Measurements from ENCODE around the gene CDK6.
"Not testable (repeated sequence)": the region's sequence is repeated elsewhere in the genome, so short reads cannot be mapped to it uniquely, and the experiment has no call there.

CDK6 gene

DNA sequence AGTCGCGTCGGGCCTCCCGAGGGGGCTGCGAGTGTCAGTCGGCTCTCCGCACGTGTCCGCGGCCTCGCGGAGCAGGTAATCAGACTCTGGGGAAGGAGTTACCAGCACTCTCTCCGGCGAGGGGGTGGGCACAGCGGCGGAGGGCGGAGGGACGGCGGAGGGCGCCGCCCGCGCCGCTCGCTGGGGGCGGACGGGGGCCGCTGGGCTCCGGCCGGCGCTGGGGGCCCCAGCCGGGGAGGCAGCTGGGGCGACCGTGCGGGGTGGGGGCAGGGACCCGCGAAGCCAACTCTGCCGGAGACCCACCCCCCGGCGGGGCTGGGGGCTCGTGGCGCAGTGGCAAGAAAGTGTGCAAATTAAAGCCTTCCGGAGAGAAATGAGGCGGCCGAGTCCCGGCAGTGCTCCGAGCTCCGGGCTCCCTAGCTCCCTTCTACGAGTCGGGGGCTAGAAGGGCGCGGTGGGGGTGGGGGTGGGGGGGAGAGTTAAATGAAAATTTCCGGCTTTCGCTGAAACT is at the start of gene CDK6:
TSS of gene CDK6 (minus strand) at position 85 of the 511 bp plus-strand sequence. CDS start 3,250 bp downstream, outside the sequence.
- peak; percentile 89 for DNase-seq

DNA sequence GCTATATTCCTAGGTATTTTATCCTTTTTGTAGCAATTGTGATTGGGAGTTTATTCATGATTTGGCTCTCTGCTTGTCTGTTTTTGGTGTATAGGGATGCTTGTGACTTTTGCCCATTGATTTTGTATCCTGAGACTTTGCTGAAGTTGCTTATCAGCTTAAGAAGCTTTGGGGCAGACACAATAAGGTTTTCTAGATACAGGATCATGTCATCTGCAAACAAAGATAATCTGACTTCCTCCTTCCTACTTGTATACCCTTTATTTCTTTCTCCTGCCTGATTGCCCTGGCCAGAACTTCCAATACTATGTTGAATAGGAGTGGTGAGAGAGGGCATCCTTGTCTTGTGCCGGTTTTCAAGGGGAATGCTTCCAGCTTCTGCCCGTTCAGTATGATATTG is 49.7 kb upstream of the CDK6 start:
- DNase-seq = not testable (repeated sequence)

DNA sequence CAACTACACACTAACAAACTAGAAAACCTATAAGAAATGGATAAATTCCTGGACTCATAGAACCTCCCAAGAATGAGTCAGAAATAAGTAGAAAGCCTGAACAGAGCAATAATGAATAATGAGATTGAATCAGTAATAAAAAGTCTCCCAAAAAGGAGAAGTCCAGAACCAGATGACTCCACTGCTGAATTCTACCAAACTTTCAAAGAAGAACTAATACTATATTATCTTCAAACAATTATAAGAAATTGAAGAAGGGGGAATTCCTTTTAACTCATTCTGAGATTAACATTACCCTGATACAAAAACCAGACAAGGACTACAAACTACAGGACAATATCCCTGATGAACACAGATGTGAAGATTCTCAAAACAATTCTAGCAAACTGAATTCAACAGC is 47.8 kb upstream of the CDK6 start:
- DNase-seq = no peak

DNA sequence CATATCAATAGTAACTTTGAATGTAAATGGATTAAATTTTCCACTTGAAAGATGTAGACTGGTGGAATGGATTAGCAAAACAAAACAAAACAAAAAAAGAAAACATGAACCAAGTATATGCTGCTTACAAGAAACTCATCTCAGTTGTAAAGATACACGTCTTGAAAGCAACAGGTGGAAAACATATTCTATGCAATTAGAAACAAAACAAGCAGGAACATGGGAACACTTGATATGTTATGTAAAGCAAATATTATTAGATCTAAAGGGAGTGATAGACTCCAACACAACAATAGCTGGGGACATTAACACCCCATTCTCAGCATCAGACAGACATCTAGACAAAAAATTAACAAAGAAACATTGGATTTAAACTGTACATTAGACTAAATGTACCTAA is 46.4 kb upstream of the CDK6 start:
- no peak for DNase-seq

DNA sequence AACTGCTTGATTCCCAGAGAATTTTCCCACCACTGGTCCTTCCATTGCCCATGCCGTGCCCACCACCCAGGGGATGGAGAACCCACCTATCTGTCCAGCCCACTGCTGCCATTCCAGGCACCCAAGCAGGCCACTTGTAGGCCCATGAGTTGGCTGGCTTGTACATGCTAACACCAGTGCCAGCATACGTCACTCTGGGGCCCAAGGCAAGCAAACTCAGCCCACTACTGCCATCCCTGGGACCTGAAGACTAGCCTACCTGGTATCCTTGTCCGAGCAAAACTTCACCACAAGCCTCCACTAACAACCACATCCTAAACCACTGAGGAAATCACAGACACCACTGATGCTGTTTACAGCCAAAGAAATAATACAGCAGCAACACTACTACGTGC is 44.7 kb upstream of the CDK6 start:
- DNase-seq = no peak

DNA sequence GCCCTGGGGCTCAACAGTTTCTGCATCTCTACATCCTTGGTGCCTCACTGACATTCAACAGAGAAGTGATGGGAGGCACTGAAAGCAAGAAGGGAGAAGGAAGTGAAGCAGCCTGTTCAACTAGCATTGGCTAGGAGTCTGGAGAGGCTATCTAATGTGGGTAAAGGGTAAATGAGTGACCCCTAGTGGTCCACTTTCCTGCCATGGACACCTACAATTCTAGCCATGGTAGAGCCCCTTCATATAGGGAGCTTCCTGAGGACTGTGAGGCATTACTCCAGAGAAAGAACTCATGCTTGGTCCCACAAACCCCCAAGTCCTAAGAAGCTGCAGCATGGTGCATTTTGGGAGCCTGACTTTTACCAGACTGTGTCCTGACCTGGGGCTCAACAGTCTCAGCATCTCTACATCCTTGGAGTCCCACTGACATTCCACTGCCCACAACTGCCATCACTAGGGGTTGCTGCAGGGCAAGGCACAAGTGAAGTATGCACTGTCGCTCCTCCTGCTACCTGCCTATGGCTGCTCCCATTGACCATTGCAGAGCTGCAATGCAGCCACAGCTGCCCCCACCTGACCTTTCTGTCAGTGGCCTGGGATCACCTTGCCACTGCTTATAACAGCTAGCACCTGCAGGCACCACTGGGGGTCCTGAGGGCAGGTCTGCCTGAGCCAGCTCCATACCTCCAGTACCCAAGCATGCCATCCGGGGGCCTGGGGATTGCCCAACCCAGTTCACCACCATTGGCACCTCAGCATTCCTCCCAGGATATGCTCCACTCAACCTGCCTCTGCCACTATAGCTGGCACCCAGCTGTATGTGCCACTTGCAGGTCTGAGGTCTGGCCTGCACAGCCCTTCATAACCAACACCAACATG is 44.1 kb upstream of the CDK6 start:
- no peak for DNase-seq

DNA sequence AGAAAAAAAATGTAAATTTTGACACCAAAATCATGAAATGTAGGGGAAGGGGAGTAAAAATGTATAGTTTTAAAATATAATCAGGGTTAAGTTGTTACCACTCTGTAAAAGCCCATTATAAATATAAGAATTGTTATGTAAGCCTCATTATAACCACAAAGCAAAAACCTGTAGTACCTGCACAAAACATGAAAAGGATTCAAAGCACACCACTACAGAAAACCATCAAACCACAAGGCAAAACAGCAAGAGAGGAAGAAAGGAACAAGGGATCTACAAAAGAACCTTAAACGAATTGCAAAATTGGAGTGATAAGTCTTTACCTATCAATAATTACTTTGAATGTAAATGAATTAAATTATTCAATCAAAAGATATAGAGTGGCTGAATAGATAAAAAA is 41.0 kb upstream of the CDK6 start:
- DNase-seq = no peak

DNA sequence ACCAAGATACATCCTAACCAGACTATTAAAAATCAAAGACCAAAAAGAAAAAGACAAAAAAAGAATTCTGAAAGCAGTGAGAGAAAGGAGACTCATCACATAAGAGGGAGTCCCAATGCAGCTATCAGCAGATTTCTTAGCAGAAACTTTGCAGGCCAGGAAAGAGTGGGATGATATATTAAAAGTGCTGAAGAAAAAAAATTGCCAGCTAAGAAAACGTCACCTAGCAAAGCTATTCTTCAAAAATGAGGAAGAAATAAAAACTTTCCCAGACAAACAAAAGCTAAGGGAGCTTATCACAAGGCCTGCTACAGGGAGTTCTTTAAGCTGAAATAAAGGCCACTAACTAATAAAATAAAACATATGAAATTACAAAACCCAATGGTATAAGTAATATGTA is 40.5 kb upstream of the CDK6 start:
- no peak for DNase-seq

DNA sequence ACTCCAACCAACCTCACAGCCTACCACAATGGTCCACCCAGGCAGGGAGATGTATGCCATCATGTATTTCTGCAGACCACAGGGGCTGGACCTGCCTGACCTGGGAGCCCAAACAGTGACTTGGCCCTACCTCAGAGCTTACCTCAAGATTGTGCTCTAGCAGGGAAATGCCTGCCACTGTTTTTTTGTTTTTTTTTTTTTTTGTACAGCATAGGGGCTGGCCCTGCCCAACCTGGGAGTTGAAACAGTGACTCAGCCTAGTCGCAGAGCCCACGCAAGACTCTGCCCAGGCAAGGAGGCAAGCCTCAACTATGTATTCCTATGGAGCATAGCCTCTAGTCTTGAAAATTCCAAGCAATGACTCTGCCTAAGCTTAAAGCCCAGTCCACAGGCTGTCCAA is 39.3 kb upstream of the CDK6 start:
- DNase-seq = no peak

DNA sequence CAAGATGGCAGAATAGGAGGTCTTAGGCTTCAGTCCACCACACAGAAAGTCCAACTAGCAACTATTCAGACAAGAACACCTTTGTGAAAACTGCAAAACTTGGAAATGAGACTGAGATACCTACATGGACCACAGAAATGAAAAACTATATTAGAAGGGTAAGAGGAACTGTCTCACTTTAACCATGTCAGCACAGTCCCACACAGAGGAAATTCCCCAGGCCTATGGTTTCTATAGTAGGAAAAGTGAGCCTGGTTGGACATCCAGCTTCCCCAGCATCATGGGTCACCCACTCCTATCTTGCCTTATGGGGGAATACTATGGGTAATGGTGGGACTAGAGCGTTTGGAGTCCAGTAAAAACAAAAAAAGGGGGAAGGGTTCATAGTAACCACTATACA is 38.8 kb upstream of the CDK6 start:
- DNase-seq = no peak

DNA sequence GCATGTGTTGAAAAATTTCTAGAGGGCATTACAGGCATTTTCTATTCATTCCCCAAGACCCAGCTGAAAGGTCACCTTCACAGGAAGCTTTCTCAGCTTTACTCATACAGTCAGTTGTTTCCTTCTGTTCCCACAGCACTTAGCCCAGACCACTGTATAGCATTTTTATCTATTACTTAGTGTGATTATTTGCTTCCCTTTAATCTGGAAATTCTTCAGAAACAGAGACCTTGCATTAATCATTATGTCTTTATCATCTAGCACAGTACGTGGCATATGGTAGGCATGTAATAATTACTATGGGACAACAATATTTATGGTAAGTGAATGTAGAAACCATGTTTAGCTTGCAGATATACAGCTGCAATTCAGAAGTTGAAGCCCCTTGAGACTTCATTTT is 38.2 kb upstream of the CDK6 start:
- no peak for DNase-seq

DNA sequence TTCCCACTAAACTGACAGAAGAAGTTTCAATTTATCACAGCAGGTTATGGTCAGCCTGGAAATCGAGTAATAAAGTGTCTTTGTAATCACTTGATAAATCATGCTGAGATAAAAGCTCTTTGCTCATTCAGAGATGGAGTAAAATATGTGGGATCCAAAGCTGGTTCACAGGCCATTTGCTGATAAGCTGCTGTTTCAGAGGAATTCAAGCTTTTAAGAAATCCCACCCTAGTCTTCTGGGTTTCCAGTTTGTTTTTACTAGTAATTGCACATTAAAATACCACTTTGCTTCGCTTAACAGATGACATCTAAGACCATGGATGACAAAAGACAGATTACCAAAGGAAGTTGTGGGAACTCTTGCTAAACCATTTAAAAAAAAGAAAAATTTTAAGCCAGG is 37.4 kb upstream of the CDK6 start:
- DNase-seq = no peak

DNA sequence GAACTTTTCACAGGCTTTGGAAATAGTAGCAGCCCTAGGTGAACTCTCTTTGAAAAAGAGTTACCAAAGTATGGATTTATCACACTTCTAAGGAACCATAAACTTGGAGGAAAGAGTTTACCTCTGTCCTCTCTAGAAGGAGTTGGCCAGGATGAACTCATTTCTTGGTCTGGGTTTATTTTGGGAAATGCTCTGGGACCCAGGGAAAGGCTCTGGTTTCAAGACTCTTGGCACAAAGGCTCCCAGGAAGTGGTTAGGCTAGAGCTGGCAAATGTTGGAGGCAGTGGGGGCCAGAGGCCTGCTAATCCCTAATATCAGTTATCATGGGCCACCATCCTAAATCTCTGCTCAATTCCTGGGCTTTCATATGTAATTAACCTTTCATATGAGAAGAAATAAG is 36.3 kb upstream of the CDK6 start:
- DNase-seq = no peak

DNA sequence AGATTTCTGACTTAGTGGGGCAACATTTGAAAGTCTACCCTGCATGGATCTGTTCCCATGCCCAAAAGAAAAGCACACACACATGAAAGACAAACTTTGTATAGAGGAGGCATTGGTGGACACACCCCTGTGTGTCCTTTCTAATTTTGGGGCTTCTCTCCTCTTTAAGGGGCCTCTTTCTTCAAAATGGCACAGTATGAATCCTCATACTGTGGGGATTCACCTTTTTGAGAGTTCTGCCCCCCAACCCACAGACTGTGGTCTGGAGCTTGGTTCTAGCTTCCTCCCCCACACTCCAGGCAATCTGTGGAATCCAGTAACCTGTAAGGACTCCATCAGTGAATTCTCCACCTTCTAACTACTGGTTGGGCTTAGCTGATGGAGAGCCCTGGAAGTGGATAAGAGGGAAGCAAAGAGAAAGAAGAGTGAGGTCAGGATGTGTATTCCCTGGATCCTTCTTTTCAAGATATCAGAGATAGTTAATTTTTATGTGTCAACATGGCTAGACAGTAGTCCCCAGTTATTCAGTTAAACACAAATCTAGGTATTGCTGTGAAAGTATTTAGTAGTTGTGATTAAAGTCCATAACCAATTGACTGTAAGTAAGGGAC is 32.4 kb upstream of the CDK6 start:
- DNase-seq = no peak

DNA sequence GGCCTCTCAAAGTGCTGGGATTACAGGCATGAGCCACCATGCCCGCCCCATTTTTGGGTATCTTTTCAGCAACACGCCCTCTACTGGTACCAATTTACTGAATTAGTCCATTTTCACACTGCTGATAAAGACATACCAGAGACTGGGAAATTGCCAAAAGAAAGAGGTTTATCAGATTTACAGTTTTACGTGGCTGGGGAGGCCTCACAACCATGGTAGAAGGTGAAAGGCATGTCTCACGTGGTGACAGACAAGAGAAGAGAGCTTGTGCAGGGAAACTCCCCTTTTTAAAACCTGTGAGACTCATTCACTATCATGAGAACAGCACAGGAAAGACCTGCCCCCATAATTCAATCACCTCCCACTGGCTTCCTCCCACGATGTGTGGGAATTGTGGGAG is 27.8 kb upstream of the CDK6 start:
- DNase-seq = not testable (repeated sequence)

DNA sequence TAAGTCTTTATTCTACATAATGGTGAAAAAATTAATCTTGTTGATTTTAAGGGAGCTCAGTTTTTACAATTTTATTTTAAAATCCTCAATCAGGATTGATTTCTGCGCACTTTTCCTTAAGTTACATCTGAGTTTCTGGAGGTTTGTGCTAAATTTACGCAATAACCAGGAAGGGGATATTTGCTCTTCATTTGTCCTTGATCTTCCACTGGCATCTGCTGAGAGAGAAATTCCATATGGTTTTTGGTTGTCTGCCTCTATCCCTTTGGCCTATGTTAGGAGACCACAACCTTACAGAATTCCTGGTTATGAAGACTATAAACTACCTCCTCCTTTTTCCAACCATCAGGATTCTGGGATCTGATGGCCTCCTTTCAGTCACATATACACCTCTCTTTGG is 20.1 kb upstream of the CDK6 start:
- DNase-seq = no peak

DNA sequence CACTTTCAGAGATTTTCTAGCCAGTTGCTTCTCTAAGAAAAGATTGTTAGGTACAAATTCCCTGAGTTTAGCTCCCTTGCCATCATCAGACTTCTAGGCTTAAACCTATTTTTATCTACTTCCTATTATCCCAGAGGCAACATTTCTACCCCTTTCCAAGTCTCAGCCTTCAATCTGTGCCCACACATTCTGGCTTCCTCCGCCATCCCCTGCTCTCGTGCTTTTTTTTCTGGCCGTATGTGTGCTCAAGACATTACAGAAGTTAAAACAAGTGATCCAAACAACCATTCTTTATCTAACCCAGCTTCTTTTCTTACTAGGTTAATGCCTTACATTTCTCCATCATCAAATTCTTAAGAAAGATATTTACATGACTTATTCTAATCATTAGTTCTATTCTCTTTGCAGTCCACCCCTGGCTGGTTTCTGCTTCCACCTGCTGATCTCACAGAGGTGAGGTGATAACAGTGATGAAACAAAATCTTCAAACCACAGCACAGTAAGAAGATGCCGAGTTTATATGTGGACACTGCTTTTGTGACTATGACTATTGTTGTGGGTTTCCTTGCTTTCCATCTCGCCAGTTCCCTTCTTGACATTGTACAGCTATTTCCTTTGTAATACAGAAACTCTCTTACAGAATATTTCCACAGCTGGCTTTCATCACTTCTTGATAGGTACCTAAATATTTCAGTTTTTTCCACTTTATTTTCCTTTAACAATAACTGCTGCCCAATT is 18.3 kb upstream of the CDK6 start:
- no peak for DNase-seq

DNA sequence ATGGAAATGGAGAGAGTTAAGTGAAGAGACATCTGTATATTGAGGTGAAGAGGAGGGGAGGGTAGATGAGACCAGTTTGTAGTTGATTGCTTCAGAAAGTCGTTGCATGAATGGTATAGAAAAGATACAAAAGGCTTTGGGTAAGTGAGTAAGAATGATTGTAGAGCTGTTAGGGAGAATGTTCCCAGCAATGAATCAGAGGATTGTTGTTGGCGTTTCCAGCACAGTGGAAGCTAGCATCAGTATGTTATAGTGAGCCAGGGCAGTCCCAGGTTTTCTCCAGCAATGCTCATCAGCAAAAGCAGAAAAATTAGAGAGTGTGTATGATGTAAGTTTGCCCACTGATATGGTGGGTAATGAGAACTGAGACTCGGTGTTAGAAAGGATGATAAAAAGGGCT is 15.4 kb upstream of the CDK6 start:
- no peak for DNase-seq

DNA sequence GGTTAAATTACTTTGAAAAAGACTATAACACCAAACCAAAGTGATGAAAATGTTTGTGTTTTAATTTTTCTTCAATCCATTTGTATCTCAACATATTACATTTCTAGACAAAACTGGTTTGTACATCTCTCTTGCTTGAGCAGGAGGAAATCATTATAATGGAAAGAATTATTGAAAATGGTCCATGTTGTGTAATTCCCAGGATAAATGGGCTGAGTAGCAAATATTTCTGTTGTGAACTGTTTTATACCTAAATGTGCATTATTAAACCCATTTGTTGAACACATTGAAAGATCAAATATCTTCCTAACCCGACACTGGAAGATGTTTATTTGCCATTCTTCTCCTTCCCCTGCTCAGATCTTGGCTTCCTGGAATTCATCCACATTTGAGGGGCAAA is 14.1 kb upstream of the CDK6 start:
- DNase-seq = no peak

DNA sequence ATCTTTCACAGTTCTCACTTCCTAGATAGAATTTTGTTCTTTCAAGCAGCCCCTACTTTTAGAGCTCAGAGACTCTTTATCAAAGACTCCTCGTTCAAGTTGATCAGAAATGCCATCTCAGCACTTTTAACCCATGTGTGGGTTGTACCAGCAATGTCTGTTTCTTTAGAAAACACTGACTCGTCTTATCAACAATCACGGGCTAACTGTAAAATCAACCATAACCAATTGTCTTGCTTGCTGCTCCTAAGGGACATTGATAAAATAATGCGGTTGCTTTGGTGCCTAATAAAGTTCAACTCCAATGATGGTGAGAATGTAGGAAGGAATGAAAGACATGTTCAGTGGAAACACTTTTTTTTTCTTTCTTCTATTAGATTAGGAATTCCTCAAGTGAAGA is 12.9 kb upstream of the CDK6 start:
- no peak for DNase-seq

DNA sequence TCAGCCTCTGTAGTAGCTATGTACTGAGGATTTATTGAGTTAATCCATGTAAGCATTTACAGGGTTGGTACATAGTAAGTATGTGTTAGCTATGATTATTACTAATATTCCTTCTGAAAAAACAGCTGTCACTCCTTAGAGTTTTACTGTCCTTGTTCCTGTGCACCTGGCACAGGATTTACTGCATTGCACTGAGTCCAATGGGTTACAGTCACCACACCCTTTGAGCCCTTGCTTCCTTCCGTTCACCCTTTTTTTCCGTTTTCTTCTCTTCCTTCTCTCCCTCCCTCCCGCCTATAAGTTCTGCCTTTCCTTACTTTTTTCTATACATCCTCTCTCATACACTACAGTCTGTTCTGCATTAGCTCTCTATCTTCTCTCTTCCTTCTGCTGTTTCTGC is 12.5 kb upstream of the CDK6 start:
- no peak for DNase-seq

DNA sequence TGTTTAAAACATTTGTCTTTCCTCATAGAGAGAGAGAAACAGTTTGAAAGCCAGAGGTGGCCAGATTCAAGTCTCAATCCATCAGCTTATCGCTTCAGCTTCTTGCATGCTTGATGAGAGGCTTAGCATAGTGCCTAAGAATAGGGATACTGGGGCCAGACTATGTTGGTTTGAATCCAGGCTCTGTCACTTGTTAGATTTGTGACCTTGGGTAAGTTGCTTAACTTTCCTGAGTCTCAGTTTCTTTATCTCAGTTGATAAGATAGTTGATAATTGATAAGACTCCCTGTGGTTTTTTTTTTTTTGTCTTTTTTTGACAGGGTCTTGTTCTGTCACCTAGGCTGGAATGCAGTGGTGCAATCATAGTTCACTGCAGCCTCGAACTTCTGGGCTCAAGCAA is 12.1 kb upstream of the CDK6 start:
- DNase-seq = no peak

DNA sequence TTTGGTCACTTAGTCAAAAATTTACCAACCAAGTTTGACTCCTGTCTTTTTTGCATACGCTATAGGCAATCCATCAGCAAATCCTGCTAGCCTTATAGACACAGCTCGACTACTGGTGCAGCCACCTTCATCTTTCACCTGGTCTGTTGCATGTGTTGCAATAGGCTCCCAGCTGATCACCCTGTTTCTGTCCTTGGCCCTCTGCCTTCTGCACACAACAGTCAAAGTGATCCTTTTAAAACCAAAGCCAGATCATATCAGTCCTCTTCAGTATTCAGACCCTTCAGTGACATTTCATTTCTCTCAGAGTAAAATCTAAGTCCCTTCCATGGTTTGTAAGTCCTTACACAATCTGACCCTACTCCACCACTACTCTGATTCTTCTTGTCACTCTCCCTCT is 10.9 kb upstream of the CDK6 start:
- DNase-seq = no peak

DNA sequence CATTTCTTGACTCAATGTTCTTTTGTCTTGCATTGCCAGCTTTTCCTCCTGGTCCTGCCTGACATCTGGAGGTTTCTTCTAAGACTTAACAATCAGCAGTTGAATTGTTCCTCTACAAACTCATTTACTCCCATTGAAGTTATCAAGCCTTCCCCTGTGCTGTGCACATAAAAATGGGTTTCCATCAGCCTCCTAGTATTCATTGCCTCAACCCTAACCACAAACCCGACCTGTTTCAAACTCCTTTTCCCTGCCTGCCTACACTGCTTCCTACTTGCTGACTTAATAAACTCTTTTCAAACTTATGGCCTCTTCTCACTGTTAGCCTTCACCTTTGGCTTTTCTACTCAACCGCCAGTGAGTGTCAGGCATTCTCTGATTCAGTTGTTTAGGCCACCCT is 9.4 kb upstream of the CDK6 start:
- no peak for DNase-seq
